ENCODE results near the gene PAIP2. TPM values are rescaled to one million over a fixed set of nuclear protein-coding genes. Genes with fewer than 3 reads are reported as not detected.
A peak's percentile ranks its signal among the peaks of the same experiment; 100 is the strongest.
"Not testable (repeated sequence)": the region's sequence is repeated elsewhere in the genome, so short reads cannot be mapped to it uniquely, and the experiment has no call there.

PAIP2 gene
- total RNA-seq, 1 experiment from 2014 or later: 108 TPM

GRCh38 chr5:139310715-139311186 lies 30.9 kb upstream of the PAIP2 start:
- CTCF ChIA-PET; intact Hi-C loops (cut with micrococcal nuclease); H3K9me3 ChIP-seq (ENCODE audit: control insufficient read depth in 1 of 2, insufficient read depth in 1 of 2, low read depth in 1 of 2, low read length in 2 of 2); H3K36me3 ChIP-seq (ENCODE audit: control insufficient read depth in 1 of 2, insufficient read depth in 2 of 2, low read length in 2 of 2); BruUV-seq (replicated peaks); H3K27me3 ChIP-seq (ENCODE audit: insufficient read depth, low read length); RAD21 ChIA-PET (ENCODE audit: low non-redundant PET in 1 of 2, low total read pairs in 2 of 2, uncharacterized antibody in 2 of 2, unreplicated experiment in 2 of 2); H2AFZ ChIP-seq (ENCODE audit: low read depth, low read length, poor library complexity, severe bottlenecking); H3K9me2 ChIP-seq (ENCODE audit: insufficient read depth): not testable (repeated sequence)
- H3K4me1 ChIP-seq (ENCODE audit: control insufficient read depth in 1 of 2, insufficient read depth in 2 of 2, low read length in 2 of 2): peaks cover 36 to 68% of the 10 kb centered on the region in 2 experiments
- H3K27ac ChIP-seq (ENCODE audit: low read depth, low read length): peak overlapping the region; percentile 39; the same call in 1 of the 2 replicates
- POLR2A ChIA-PET: interaction anchor here (1.0 to 1.5 kb wide), 2 partner anchors 10 to 17 kb away, joined by 3 read pairs; partner anchors contain the start of gene MATR3
- peak overlapping the region; percentile 18 to 50 for H3K4me3 ChIP-seq (replicated peaks in 1 of 2; ENCODE audit: low read depth in 1 of 2, low read length in 2 of 2)
- DNase-seq (ENCODE audit: low read depth, low spot score): peak; percentile 60
- peak; percentile 83 for ATAC-seq
- peaks cover 85% of the 10 kb centered on the region for H4K20me1 ChIP-seq (ENCODE audit: insufficient read depth)
- peak; percentile 55; the same call in 1 of the 2 replicates for TF ChIP-seq MAX (IDR thresholded peaks at IDR 0.05)
- TF ChIP-seq SP1 (IDR thresholded peaks at IDR 0.05; ENCODE audit: low read depth): peak; percentile 47
- TF ChIP-seq CBX3 (IDR thresholded peaks at IDR 0.05; ENCODE audit: low read depth): 0 out of 2 replicates have a peak, but pooled peaks have one; percentile 19
- peak; percentile 62 for TF ChIP-seq JUND (IDR thresholded peaks at IDR 0.05)
- peak; percentile 60; the same call in 1 of the 2 replicates for TF ChIP-seq FOSL1 (IDR thresholded peaks at IDR 0.05; ENCODE audit: low read depth)
- H3K9ac ChIP-seq (ENCODE audit: low read length): peak overlapping the region; percentile 54
- H3K4me2 ChIP-seq (ENCODE audit: low read length): peak overlapping the region; percentile 80
- peaks cover 100% of the 10 kb centered on the region for H3K79me2 ChIP-seq (ENCODE audit: insufficient read depth, low read length)

GRCh38 chr5:139312075-139312474 lies 29.6 kb upstream of the PAIP2 start:
- no peaks in the 10 kb centered on the region for H3K27me3 ChIP-seq (ENCODE audit: insufficient read depth, low read length)
- H3K9ac ChIP-seq (ENCODE audit: low read length): no peak overlapping the region
- peaks cover 36 to 57% of the 10 kb centered on the region in 2 experiments for H3K4me1 ChIP-seq (ENCODE audit: control insufficient read depth in 1 of 2, insufficient read depth in 2 of 2, low read length in 2 of 2)
- H3K9me2 ChIP-seq (ENCODE audit: insufficient read depth): no peaks in the 10 kb centered on the region
- H3K27ac ChIP-seq (ENCODE audit: low read depth, low read length): peak overlapping the region; percentile 39; the same call in 1 of the 2 replicates
- H3K79me2 ChIP-seq (ENCODE audit: insufficient read depth, low read length): peaks cover 100% of the 10 kb centered on the region
- H2AFZ ChIP-seq (ENCODE audit: low read depth, low read length, poor library complexity, severe bottlenecking): no peak overlapping the region
- CTCF ChIA-PET: no interaction called here
- no peak for TF ChIP-seq CBX3 (IDR thresholded peaks at IDR 0.05; ENCODE audit: low read depth)
- no peak for TF ChIP-seq POLR2AphosphoS5 (IDR thresholded peaks at IDR 0.05; ENCODE audit: low read depth, low read length)
- TF ChIP-seq ZBTB33 (IDR thresholded peaks at IDR 0.05; ENCODE audit: extremely low read depth, insufficient replicate concordance, low read length): no peak
- no peak for TF ChIP-seq FOSL1 (IDR thresholded peaks at IDR 0.05; ENCODE audit: low read depth)
- no peak for TF ChIP-seq TCF7L2 (IDR thresholded peaks at IDR 0.05; ENCODE audit: borderline replicate concordance, extremely low read depth, insufficient read depth, insufficient read length)
- no peak for TF ChIP-seq CTCF (IDR thresholded peaks at IDR 0.05 in 2 of 3, conservative IDR thresholded peaks at IDR 0.05 in 1 of 3; ENCODE audit: borderline replicate concordance in 1 of 3, insufficient read depth in 1 of 3, low read depth in 2 of 3, low read length in 2 of 3)
- TF ChIP-seq SIN3A (IDR thresholded peaks at IDR 0.05; ENCODE audit: low read depth): no peak
- no peak for TF ChIP-seq EZH2 (IDR thresholded peaks at IDR 0.05)
- no peak for TF ChIP-seq ELF1 (IDR thresholded peaks at IDR 0.05; ENCODE audit: borderline replicate concordance, low read depth)
- H3K4me2 ChIP-seq (ENCODE audit: low read length): no peak overlapping the region; the same call in 1 of the 2 replicates
- peaks cover 72% of the 10 kb centered on the region for H4K20me1 ChIP-seq (ENCODE audit: insufficient read depth)
- POLR2A ChIA-PET: interaction anchor here (0.8 to 1.5 kb wide), 2 partner anchors 18 to 19 kb away, joined by 3 read pairs; partner anchors contain the start of gene MATR3
- DNase-seq (ENCODE audit: low read depth, low spot score): no peak
- intact Hi-C loops (cut with micrococcal nuclease): no loop called here
- no peak for ATAC-seq
- no peaks in the 10 kb centered on the region for H3K9me3 ChIP-seq (ENCODE audit: control insufficient read depth in 1 of 2, insufficient read depth in 1 of 2, low read depth in 1 of 2, low read length in 2 of 2)
- RAD21 ChIA-PET (ENCODE audit: low non-redundant PET in 1 of 2, low total read pairs in 2 of 2, uncharacterized antibody in 2 of 2, unreplicated experiment in 2 of 2): no interaction called here
- peaks cover 9 to 21% of the 10 kb centered on the region in 2 experiments; a peak in 3 of 4 replicates for H3K36me3 ChIP-seq (ENCODE audit: control insufficient read depth in 1 of 2, insufficient read depth in 2 of 2, low read length in 2 of 2)
- H3K4me3 ChIP-seq (replicated peaks in 1 of 2; ENCODE audit: low read depth in 1 of 2, low read length in 2 of 2): no peak overlapping the region
- BruUV-seq (replicated peaks): no TSS peak

All from HCT116 (cell line).